Vagina (tissue), 2 donors: ENCODE data around the gene KIR2DL1.
"Not testable (repeated sequence)": the region's sequence is repeated elsewhere in the genome, so short reads cannot be mapped to it uniquely, and the experiment has no call there.

Experiments used
- POLR2A ChIP-seq, 2 donors: fragments of 450-650 bp; IDR thresholded peaks; one replicate each; pipeline ENCODE4 v1.6.1; 2017; ENCODE audit warnings: antibody characterized with exemption in 2 of 2, mild to moderate bottlenecking in 2 of 2, moderate library complexity in 2 of 2
- TF ChIP-seq, protein P1 (sequence below), 3 experiments: fragments of 450-650 bp in 2 of 3; fragments of 200-600 bp in 1 of 3; sonication (generic) in 1 of 3; IDR thresholded peaks; one replicate each; pipeline ENCODE4 v1.5.1; 2017 to 2019; ENCODE audit warnings: antibody characterized with exemption in 3 of 3, mild to moderate bottlenecking in 2 of 3, moderate library complexity in 2 of 3

DNA sequence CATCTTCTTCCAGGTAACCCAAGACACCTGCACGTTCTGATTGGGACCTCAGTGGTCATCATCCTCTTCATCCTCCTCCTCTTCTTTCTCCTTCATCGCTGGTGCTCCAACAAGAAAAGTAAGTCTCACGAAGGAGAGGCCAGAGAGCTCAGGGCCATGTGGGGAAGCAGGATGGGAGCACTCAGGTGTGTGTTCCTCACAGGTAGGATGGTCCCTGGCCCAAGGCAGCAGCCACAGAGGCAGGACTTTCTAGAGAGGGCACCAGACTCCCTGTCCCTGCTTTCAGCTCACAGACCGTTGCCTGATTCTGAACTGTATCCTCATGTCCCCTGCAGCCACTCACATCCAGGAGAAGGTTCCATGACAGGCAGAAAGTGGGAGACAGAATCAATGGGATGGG is 3.1 kb upstream of the KIR2DL1 start:
- TF ChIP-seq, protein P1, sequence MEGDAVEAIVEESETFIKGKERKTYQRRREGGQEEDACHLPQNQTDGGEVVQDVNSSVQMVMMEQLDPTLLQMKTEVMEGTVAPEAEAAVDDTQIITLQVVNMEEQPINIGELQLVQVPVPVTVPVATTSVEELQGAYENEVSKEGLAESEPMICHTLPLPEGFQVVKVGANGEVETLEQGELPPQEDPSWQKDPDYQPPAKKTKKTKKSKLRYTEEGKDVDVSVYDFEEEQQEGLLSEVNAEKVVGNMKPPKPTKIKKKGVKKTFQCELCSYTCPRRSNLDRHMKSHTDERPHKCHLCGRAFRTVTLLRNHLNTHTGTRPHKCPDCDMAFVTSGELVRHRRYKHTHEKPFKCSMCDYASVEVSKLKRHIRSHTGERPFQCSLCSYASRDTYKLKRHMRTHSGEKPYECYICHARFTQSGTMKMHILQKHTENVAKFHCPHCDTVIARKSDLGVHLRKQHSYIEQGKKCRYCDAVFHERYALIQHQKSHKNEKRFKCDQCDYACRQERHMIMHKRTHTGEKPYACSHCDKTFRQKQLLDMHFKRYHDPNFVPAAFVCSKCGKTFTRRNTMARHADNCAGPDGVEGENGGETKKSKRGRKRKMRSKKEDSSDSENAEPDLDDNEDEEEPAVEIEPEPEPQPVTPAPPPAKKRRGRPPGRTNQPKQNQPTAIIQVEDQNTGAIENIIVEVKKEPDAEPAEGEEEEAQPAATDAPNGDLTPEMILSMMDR (IDR thresholded peaks at IDR 0.05) = not testable (repeated sequence)
- TF ChIP-seq POLR2A (IDR thresholded peaks at IDR 0.05) = not testable (repeated sequence)
